ENCODE data around the gene AARS2. TPM values are rescaled to one million over a fixed set of nuclear protein-coding genes. Genes with fewer than 3 reads are reported as not detected.

Gene AARS2
- total and polyA plus RNA-seq, 10 of the 15 experiments (the other 5 are each of a cell fraction or from before 2014, with no cell fraction given) = 0.71 to 18.3 (median 12.7) TPM

GRCh38 chr6:44258325-44258863, 54.8 kb downstream of the AARS2 start (continued):
- TF ChIP-seq, protein P1, sequence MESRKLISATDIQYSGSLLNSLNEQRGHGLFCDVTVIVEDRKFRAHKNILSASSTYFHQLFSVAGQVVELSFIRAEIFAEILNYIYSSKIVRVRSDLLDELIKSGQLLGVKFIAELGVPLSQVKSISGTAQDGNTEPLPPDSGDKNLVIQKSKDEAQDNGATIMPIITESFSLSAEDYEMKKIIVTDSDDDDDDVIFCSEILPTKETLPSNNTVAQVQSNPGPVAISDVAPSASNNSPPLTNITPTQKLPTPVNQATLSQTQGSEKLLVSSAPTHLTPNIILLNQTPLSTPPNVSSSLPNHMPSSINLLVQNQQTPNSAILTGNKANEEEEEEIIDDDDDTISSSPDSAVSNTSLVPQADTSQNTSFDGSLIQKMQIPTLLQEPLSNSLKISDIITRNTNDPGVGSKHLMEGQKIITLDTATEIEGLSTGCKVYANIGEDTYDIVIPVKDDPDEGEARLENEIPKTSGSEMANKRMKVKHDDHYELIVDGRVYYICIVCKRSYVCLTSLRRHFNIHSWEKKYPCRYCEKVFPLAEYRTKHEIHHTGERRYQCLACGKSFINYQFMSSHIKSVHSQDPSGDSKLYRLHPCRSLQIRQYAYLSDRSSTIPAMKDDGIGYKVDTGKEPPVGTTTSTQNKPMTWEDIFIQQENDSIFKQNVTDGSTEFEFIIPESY (IDR thresholded peaks at IDR 0.05) = no peak
- TF ChIP-seq NBN (IDR thresholded peaks at IDR 0.05) (no peak), MAX (IDR thresholded peaks at IDR 0.05; ENCODE audit: low read depth, low read length) (no peak; the same call in 1 of the 2 replicates), BHLHE40 (IDR thresholded peaks at IDR 0.05; ENCODE audit: borderline replicate concordance in 1 of 2, low read depth in 2 of 2, low read length in 1 of 2) (peak; percentile 55 to 60; a peak in 1 of 4 replicates), ZNF384 (IDR thresholded peaks at IDR 0.05; ENCODE audit: borderline replicate concordance, low read depth, low read length) (peak; percentile 62; the same call in 1 of the 2 replicates), NR2F1 (conservative IDR thresholded peaks at IDR 0.05) (peak; percentile 78), ZNF207 (IDR thresholded peaks at IDR 0.05; ENCODE audit: borderline replicate concordance) (no peak), WRNIP1 (IDR thresholded peaks at IDR 0.05; ENCODE audit: borderline replicate concordance, low read depth, low read length) (no peak), SKIL (IDR thresholded peaks at IDR 0.05; ENCODE audit: low read depth, poor library complexity, severe bottlenecking) (peak; percentile 58), CREM (IDR thresholded peaks at IDR 0.05; ENCODE audit: low read depth) (no peak; the same call in 1 of the 2 replicates), MEF2A (IDR thresholded peaks at IDR 0.05; ENCODE audit: insufficient read depth, low read depth, low read length) (no peak), MYB (IDR thresholded peaks at IDR 0.05; ENCODE audit: borderline replicate concordance, low read depth, low read length) (0 out of 2 replicates have a peak, but pooled peaks have one; percentile 27)
- TF ChIP-seq, protein P2, sequence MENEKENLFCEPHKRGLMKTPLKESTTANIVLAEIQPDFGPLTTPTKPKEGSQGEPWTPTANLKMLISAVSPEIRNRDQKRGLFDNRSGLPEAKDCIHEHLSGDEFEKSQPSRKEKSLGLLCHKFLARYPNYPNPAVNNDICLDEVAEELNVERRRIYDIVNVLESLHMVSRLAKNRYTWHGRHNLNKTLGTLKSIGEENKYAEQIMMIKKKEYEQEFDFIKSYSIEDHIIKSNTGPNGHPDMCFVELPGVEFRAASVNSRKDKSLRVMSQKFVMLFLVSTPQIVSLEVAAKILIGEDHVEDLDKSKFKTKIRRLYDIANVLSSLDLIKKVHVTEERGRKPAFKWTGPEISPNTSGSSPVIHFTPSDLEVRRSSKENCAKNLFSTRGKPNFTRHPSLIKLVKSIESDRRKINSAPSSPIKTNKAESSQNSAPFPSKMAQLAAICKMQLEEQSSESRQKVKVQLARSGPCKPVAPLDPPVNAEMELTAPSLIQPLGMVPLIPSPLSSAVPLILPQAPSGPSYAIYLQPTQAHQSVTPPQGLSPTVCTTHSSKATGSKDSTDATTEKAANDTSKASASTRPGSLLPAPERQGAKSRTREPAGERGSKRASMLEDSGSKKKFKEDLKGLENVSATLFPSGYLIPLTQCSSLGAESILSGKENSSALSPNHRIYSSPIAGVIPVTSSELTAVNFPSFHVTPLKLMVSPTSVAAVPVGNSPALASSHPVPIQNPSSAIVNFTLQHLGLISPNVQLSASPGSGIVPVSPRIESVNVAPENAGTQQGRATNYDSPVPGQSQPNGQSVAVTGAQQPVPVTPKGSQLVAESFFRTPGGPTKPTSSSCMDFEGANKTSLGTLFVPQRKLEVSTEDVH (IDR thresholded peaks at IDR 0.05; ENCODE audit: low read depth, partially characterized antibody) = peak; percentile 3
- TF ChIP-seq, protein P3, sequence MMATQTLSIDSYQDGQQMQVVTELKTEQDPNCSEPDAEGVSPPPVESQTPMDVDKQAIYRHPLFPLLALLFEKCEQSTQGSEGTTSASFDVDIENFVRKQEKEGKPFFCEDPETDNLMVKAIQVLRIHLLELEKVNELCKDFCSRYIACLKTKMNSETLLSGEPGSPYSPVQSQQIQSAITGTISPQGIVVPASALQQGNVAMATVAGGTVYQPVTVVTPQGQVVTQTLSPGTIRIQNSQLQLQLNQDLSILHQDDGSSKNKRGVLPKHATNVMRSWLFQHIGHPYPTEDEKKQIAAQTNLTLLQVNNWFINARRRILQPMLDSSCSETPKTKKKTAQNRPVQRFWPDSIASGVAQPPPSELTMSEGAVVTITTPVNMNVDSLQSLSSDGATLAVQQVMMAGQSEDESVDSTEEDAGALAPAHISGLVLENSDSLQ (IDR thresholded peaks at IDR 0.05) = no peak
- TF ChIP-seq, protein P4, sequence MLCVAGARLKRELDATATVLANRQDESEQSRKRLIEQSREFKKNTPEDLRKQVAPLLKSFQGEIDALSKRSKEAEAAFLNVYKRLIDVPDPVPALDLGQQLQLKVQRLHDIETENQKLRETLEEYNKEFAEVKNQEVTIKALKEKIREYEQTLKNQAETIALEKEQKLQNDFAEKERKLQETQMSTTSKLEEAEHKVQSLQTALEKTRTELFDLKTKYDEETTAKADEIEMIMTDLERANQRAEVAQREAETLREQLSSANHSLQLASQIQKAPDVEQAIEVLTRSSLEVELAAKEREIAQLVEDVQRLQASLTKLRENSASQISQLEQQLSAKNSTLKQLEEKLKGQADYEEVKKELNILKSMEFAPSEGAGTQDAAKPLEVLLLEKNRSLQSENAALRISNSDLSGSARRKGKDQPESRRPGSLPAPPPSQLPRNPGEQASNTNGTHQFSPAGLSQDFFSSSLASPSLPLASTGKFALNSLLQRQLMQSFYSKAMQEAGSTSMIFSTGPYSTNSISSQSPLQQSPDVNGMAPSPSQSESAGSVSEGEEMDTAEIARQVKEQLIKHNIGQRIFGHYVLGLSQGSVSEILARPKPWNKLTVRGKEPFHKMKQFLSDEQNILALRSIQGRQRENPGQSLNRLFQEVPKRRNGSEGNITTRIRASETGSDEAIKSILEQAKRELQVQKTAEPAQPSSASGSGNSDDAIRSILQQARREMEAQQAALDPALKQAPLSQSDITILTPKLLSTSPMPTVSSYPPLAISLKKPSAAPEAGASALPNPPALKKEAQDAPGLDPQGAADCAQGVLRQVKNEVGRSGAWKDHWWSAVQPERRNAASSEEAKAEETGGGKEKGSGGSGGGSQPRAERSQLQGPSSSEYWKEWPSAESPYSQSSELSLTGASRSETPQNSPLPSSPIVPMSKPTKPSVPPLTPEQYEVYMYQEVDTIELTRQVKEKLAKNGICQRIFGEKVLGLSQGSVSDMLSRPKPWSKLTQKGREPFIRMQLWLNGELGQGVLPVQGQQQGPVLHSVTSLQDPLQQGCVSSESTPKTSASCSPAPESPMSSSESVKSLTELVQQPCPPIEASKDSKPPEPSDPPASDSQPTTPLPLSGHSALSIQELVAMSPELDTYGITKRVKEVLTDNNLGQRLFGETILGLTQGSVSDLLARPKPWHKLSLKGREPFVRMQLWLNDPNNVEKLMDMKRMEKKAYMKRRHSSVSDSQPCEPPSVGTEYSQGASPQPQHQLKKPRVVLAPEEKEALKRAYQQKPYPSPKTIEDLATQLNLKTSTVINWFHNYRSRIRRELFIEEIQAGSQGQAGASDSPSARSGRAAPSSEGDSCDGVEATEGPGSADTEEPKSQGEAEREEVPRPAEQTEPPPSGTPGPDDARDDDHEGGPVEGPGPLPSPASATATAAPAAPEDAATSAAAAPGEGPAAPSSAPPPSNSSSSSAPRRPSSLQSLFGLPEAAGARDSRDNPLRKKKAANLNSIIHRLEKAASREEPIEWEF (IDR thresholded peaks at IDR 0.05; ENCODE audit: insufficient replicate concordance, low read depth, low read length) = peak; percentile 20
